ENCODE results near the gene NLRP3. TPM values are rescaled to one million over a fixed set of nuclear protein-coding genes. Genes with fewer than 3 reads are reported as not detected.
"Not testable (repeated sequence)": the region's sequence is repeated elsewhere in the genome, so short reads cannot be mapped to it uniquely, and the experiment has no call there.

The NLRP3 gene
- 0.38 TPM in 1 of 2 replicates, not detected in the other for total RNA-seq
- long read RNA-seq: 0 reads

DNA sequence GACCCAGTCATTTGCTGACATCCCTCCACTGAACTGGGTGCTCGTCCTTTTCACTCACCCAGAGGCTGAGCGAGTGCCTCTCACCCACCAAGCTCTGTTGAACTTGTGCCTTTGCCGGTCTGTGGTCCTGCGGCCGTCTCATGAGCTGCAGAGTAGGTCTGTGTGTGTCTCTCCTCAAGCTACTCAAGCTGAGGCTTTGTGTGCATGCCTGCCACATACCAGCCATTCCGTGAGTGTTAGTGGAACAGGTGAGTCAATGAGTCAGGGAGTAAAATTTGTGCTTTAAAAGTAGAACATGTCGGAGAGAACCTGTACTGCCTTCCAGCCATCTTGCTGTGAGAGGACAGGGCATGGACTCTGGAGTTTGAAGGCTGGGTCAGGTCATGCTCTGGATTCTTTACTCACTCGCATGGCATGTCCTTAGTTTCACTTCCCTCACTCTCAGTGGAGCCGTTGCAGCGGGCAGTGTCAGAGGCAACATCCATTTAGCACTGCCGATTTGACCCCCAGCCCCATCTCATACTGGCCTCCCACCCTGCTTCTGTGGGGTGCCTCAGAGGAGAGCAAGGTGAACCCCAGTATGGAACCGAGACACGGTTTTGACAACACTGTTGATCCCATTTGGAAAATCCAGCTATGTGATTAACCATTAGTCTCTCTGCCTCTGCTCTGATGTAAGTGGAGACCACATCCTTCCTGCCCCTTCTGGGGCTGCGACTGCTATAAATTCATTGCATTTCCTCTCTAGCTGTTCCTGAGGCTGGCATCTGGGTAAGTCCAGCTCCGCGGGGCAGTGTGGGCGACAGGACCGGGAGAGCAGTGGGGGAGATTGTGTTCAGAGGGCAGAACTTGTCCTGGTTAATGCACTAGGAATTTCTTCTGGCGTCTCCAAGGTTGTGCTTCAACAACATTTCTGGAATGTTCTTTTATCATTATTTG lies at the start of gene NLRP3:
Gene NLRP3, plus strand, starts transcription at position 751 of the 939 bp plus-strand sequence. CDS start 2,628 bp downstream, outside the sequence.
- TF ChIP-seq, protein P1, sequence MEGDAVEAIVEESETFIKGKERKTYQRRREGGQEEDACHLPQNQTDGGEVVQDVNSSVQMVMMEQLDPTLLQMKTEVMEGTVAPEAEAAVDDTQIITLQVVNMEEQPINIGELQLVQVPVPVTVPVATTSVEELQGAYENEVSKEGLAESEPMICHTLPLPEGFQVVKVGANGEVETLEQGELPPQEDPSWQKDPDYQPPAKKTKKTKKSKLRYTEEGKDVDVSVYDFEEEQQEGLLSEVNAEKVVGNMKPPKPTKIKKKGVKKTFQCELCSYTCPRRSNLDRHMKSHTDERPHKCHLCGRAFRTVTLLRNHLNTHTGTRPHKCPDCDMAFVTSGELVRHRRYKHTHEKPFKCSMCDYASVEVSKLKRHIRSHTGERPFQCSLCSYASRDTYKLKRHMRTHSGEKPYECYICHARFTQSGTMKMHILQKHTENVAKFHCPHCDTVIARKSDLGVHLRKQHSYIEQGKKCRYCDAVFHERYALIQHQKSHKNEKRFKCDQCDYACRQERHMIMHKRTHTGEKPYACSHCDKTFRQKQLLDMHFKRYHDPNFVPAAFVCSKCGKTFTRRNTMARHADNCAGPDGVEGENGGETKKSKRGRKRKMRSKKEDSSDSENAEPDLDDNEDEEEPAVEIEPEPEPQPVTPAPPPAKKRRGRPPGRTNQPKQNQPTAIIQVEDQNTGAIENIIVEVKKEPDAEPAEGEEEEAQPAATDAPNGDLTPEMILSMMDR (IDR thresholded peaks at IDR 0.05; ENCODE audit: unreplicated experiment): no peak
- Mint-ChIP-seq H3K36me3 (ENCODE audit: insufficient read depth) (no peaks in the 10 kb centered on the region), H3K9me3 (ENCODE audit: low read depth) (no peaks in the 10 kb centered on the region), H3K27ac (no peak within 1 kb of the TSS), H3K27me3 (peaks cover 3% of the 10 kb centered on the region), H3K4me3 (ENCODE audit: low read depth) (no peak within 1 kb of the TSS), H3K4me1 (ENCODE audit: low read depth) (no peaks in the 10 kb centered on the region)
- no peak for DNase-seq (ENCODE audit: low spot score, unreplicated experiment)

DNA sequence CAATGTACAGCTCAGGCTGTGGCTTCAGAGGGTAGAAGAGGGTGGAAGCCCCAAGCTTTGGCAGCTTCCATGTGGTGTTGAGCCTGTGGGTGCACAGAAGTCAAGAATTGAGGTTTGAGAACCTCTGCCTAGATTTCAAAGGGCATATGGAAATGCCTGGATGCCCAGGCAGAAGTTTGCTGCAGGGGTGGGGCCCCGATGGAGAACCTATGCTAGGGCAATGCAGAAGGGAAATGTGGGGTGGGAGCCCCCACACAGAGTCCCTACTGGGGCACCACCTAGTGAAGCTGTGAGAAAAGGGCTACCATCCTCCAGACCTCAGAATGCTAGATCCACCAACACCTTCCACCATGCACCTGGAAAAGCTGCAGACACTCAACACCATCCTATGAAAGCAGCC lies 49.6 kb upstream of the NLRP3 start:
- not testable (repeated sequence) for H3K36me3 Mint-ChIP-seq (ENCODE audit: insufficient read depth)

DNA sequence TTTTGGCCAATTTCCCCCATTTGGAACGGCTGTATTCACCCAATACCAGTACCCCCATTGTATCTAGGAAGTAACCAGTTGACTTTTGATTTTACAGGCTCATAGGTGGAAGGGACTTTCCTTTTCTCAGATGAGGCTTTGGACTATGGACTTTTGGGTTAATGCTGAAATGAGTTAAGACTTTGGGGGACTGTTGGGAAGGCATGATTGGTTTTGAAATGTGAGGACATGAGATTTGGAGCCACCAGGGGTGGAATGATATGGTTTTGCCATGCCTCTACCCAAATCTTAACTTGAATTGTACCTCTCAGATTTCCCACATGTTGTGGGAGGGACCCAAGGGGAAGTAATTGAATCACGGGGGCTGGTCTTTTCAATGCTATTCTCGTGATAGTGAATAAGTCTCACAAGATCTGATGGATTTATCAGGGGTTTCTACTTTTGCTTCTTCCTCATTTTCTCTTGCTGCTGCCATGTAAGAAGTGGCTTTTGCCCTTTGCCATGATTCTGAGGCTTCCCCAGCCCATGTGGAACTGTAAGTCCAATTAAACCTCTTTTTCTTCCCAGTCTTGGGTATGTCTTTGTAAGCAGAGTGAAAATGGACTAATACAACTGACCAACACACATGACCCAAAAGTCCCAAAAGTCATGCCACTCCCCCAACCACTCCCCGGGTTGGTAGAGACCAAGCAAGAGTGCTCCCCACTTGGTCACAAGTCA lies 48.9 kb upstream of the NLRP3 start:
- no peak overlapping the region for H3K27ac Mint-ChIP-seq

More for the DNA sequence above, 49.6 kb upstream of the NLRP3 start:
- not testable (repeated sequence) for H3K9me3 Mint-ChIP-seq (ENCODE audit: low read depth); H3K27ac Mint-ChIP-seq; H3K4me3 Mint-ChIP-seq (ENCODE audit: low read depth); DNase-seq (ENCODE audit: low spot score, unreplicated experiment); H3K4me1 Mint-ChIP-seq (ENCODE audit: low read depth); H3K27me3 Mint-ChIP-seq

DNA sequence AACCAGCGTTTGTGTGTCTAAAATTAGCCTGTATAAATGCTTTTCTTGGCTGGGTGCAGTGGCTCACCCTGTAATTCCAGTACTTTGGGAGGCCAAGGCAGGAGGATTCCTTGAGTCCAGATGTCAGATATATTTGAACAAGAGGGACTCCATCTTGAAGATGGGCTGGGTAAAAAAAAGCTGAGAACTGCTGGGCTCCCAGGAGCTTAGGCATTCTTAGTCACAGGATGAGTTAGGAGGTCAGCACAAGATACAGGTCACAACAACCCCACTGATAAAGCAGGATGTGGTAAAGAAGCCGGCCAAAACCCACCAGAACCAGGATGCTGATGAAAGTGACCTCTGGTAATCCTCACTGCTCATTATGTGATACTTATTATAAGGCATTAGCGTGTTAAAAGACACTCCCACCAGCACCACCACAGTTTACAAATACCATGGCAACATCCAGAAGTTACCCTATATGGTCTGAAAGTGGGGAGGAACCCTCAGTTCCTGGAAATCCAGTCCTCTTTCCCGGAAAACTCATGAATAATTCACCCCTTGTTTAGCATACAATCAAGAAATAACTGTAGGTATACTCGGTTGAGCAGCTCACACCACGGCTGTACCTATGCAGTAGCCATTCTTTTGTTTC lies 48.1 kb upstream of the NLRP3 start:
- Mint-ChIP-seq H3K27ac (no peak overlapping the region), H3K36me3 (ENCODE audit: insufficient read depth) (peaks cover 2% of the 10 kb centered on the region), H3K4me1 (ENCODE audit: low read depth) (peaks cover 4% of the 10 kb centered on the region), H3K4me3 (ENCODE audit: low read depth) (no peak overlapping the region), H3K27me3 (peaks cover 6% of the 10 kb centered on the region), H3K9me3 (ENCODE audit: low read depth) (peaks cover 8% of the 10 kb centered on the region)
- TF ChIP-seq, protein P1 (IDR thresholded peaks at IDR 0.05; ENCODE audit: unreplicated experiment): no peak
- no peak for DNase-seq (ENCODE audit: low spot score, unreplicated experiment)

More for the DNA sequence above, 48.9 kb upstream of the NLRP3 start:
- H3K4me1 Mint-ChIP-seq (ENCODE audit: low read depth): peaks cover 4% of the 10 kb centered on the region
- DNase-seq (ENCODE audit: low spot score, unreplicated experiment): no peak
- H3K36me3 Mint-ChIP-seq (ENCODE audit: insufficient read depth): peaks cover 2% of the 10 kb centered on the region
- peaks cover 8% of the 10 kb centered on the region for H3K9me3 Mint-ChIP-seq (ENCODE audit: low read depth)
- H3K4me3 Mint-ChIP-seq (ENCODE audit: low read depth): no peak overlapping the region
- peaks cover 6% of the 10 kb centered on the region for H3K27me3 Mint-ChIP-seq
- TF ChIP-seq, protein P1 (IDR thresholded peaks at IDR 0.05; ENCODE audit: unreplicated experiment): no peak

DNA sequence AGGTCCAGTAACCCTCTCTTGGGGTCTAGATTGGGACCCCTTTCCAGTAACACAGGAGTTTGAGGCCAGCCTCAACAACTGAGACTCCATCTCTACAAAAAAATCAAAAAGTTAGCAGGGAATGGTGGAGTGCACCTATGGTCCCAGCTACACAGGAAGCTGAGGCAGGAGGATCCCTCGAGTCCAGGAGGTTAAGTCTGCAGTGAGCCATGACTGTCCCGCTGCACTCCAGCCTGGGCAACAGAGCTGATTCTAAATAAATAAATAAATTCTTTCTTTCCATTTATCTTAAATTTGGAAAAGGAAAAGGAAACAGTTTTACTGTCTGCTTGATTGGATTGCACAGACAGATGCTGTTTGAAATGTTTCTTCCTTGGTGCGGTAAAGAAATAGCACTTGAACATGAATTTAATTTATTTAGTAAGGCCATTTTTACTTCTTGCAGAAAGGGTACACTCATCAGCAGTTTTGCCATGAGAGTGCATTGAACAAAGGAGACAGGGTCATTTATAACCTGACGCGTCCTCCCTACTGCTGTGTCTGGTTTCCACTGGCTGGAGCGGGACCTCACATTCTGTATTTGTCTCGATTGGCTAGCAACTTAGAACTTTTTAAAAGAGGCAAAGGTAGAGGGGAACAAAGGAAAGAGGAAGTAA lies 47.4 kb upstream of the NLRP3 start:
- H3K27me3 Mint-ChIP-seq: peaks cover 3% of the 10 kb centered on the region
- no peak overlapping the region for H3K4me3 Mint-ChIP-seq (ENCODE audit: low read depth)
- no peak for DNase-seq (ENCODE audit: low spot score, unreplicated experiment)
- peaks cover 8% of the 10 kb centered on the region for H3K9me3 Mint-ChIP-seq (ENCODE audit: low read depth)
- peaks cover 4% of the 10 kb centered on the region for H3K4me1 Mint-ChIP-seq (ENCODE audit: low read depth)
- TF ChIP-seq, protein P1 (IDR thresholded peaks at IDR 0.05; ENCODE audit: unreplicated experiment): no peak
- peaks cover 2% of the 10 kb centered on the region for H3K36me3 Mint-ChIP-seq (ENCODE audit: insufficient read depth)
- peak overlapping the region; percentile 47 for H3K27ac Mint-ChIP-seq
